OCI-M2 (cell line): ENCODE measurements around the gene TAAR1.
"Not testable (repeated sequence)": the region's sequence is repeated elsewhere in the genome, so short reads cannot be mapped to it uniquely, and the experiment has no call there.

Experiments
- DNase-seq: peaks from one replicate; lab custom pipeline; 2025; ENCODE audit not compliant: unreplicated experiment; lab: John Stamatoyannopoulos, UW

The TAAR1 gene

GRCh38 chr6:132659082-132659481 lies at the start of gene TAAR1:
Gene TAAR1, minus strand, starts transcription at chr6:132659182. Its CDS starts 13,179 bp downstream, at chr6:132646003.
- DNase-seq, result no peak

DNA sequence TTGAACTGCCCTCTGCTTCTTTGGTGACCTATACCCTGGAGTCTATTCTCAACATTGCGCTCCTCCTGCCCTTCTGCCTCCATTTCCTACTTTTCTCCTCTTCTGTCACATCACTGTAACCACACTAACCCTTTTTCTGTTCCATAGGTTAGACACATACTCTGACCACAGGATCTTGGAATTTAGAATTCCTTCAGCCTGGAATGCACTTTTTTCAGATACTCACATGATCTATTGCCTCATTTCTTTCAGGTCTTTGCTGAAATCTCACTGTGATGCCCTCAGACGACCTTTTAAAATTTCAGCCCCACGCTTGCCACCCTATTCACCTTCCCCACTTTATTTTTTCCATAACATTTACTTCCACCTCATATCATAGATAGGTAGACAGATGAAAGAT lies 49.8 kb upstream of the TAAR1 start:
- DNase-seq, result no peak

- DNase-seq, result no peak
Measured at GRCh38 chr6:132708002-132708401, 49.0 kb upstream of the TAAR1 start.

DNA sequence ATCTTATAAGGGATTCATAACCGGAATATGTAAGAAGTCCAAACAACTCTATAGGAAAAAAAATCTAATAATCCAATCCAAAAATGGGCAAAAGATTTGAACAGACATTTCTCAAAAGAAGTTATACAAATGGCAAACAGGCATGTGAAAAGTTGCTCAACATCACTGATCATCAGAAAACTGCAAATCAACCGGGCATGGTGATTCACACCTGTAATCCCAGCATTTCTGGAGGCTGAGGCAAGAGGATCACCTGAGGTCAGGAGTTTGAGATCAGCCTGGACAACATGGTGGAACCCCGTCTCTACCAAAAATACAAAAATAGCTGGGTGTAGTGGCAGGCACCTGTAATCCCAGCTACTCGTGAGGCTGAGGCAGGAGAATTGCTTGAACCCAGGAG lies 47.8 kb upstream of the TAAR1 start:
- DNase-seq, result not testable (repeated sequence)

GRCh38 chr6:132703936-132704335 lies 45.0 kb upstream of the TAAR1 start:
- DNase-seq, result no peak

DNA sequence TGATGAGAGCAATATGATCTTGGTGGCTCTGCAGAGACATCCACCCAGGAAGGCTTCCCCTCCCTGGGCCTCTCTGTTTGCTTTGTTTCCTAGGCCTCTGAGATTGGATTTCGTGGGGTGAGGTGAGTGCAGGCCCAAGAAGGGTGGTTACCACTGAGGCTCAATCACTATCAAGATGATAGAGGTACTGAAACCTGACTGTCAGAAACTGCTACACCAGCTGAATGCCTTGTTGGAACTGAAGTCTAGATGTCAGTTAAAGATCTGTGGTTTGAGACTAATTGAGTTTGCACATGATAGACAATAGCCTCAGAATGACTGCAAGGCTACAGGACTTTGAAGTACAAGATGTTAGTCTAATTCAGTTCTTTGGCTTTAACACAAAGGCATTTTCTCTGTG lies 39.6 kb upstream of the TAAR1 start:
- no peak for DNase-seq

DNA sequence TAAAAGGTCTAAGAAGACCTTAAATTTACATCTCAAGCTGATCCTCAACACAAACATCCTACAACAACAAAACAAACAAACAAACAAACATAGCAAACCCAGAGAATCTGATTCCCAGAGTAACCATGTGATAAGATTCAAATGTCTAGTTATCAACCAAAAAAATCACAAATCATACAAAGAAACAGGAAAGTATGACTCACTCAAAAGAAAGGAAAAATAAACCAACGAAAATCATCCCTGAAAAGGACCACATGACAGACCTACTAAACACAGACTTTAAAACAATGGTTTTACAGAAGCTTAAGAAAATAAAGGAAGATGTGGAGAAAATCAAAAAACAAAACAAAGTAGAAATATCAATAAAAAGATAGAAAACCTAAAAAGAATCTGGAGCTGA lies 36.8 kb upstream of the TAAR1 start:
- DNase-seq, result no peak

DNA sequence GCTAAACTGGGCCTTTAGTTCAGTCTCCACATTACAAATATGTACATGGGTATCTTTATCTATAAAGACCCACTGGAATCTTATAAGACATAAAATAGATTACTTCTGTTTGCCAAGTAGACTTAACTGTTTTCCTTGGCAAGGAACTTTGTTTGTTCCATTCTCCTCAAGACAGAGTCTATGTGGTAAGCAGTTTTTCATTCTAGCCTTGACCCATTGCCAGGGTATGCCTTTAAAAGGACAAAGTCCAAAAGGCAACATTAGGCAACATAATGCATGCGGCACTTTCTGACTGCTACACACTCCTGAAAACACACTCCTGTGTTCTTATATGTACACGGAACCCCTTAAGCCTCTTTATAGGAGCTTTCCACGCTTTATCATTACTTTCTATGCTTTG lies 34.5 kb upstream of the TAAR1 start:
- no peak for DNase-seq

GRCh38 chr6:132690678-132691077 lies 31.7 kb upstream of the TAAR1 start:
- no peak for DNase-seq

- DNase-seq, result no peak
Measured at GRCh38 chr6:132687306-132687705, 28.3 kb upstream of the TAAR1 start.

DNA sequence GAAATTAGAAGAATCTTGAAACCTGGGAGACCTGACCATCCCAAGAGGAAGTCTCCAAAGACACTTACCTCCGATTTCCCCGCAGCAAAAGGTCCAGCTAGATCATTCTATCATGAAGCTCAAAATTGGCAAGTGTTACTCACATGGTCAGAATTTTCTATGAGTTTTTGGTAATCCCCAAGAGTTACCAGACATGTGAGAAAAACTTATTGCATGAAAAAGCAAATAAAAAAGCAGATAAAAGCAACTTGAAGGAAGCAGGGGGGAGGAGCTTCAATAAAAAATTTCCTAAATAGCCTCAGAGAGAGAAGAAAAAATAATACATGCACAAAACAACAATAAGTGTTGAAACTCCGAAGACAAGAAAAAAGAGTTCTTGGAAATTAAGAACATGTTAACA lies 27.5 kb upstream of the TAAR1 start:
- DNase-seq, result no peak

- no peak for DNase-seq
Measured at GRCh38 chr6:132685009-132685408, 26.0 kb upstream of the TAAR1 start.

DNA sequence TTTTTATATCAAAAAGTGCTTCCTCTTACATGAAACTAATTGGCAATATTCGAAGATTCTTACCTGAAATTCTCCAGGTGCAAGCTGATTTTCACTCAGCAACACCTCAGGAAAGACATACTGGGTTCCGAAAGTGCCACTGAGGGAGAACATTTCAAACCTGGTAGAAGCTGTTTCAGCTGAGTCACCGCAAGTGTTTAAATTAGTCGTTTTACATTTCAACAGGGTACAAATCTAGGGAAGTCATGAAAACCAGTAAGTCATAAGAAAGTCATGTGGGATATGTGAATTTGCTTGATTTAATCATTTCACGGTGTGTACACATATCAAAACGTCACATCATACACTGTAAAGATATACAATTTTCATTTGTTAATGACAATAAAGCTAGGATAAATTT lies 25.3 kb upstream of the TAAR1 start:
- DNase-seq, result no peak

DNA sequence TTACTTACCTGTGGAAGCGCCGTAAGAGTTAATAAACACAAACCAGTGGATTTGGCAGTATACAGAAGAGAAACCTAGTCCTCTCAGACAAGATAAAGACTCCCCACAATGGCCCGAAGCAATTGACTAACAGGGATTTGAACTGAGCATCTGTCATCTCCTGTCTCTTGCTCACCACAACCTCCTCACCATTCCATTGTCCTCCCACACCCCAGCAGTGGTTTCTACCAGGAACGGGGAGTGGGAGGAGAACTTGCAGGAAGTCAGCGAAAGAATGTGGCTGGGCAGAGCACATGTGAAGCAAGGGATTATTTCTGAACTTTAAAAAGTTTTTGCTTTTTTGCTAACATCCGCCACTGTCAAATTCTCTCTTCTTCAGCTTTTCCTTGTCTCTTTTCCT lies 24.6 kb upstream of the TAAR1 start:
- DNase-seq, result no peak

- DNase-seq, result not testable (repeated sequence)
Measured at GRCh38 chr6:132679094-132679493, 20.1 kb upstream of the TAAR1 start.

DNA sequence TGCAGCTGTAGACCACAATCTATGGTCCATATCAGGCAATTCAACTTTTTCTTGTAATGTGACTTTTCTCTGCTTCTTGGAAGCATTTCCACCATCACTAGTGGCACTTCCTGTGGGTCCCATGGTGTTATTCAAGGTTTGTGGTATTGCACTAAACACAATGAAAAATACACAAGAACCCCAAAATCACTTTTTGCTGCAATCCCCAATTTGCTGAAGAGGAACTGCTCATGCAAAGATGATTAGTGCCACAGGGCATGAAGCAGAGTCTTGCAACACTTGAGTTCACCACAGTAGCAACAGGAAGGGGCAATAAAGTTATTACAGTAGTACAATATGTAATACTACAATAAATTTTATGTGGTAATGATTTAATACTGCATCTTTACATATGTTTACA lies 16.8 kb upstream of the TAAR1 start:
- no peak for DNase-seq

- no peak for DNase-seq
Measured at GRCh38 chr6:132675002-132675401, 16.0 kb upstream of the TAAR1 start.

DNA sequence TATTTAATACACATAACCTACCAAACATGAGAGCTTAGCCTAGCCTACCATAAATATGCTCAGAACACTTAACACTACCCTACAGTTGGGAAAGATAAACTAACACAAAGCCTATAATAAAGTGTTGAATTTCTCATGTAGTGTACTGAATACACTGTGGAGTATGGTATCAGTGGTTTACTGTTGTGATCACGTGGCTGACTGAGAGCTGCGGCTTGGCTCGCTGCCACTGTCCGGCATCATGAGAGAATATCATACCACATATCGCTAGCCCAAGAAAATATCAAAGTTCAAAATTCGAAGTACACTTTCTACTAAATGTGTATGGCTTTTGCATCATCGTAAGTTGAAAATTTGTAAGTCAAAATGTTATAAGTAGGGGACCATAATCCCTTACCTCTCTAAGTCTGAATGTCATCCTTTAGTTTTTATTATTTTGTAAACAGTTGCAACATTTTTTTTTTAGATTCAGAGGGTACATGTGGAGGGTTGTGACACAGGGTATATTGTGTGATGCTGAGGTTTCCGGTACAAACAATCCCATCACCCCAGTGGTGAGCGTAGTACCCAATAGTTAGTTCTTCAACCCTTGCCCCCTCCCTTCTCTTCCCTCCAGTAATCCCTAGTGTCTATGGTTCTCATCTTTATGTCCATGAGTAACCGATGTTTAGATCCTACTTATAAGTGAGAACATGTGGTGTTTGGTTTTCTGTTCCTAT lies 14.6 kb upstream of the TAAR1 start:
- no peak for DNase-seq

GRCh38 chr6:132671295-132671694 lies 12.3 kb upstream of the TAAR1 start:
- no peak for DNase-seq

- no peak for DNase-seq
Measured at GRCh38 chr6:132669690-132670291, 10.8 kb upstream of the TAAR1 start.

- DNase-seq, result no peak
Measured at GRCh38 chr6:132666118-132666517, 7.1 kb upstream of the TAAR1 start.

GRCh38 chr6:132664309-132665034 lies 5.5 kb upstream of the TAAR1 start:
- no peak for DNase-seq
